Mucosa of descending colon (tissue), 3 donors: ENCODE data around the gene IZUMO4. TPM values are rescaled to one million over a fixed set of nuclear protein-coding genes. Genes with fewer than 3 reads are reported as not detected.

ENCODE experiments used
- ATAC-seq: fragments of 200-7000 bp; cut with Tn5 transposase; one replicate; pipeline ENCODE4 v1.9.1; 2020; ENCODE audit warnings: mild to moderate bottlenecking, moderate library complexity
- DNase-seq, 3 donors: peaks; one replicate each; pipeline ENCODE4 v3.0.0-alpha.2; 2020
- H3K36me3 ChIP-seq: fragments of 200-600 bp; one replicate; pipeline ENCODE4 v1.8.0; 2021; ENCODE audit warnings: low read depth, mild to moderate bottlenecking
- H3K4me1 ChIP-seq: fragments of 200-600 bp; one replicate; pipeline ENCODE4 v1.8.0; 2021; ENCODE audit warnings: low read depth, mild to moderate bottlenecking
- H3K4me3 ChIP-seq: fragments of 200-600 bp; one replicate; pipeline ENCODE4 v1.8.0; 2021; ENCODE audit warnings: mild to moderate bottlenecking
- H3K9me3 ChIP-seq: fragments of 200-600 bp; one replicate; pipeline ENCODE4 v1.8.0; 2021; ENCODE audit warnings: mild to moderate bottlenecking
- intact Hi-C, 2 donors: fragments of 100-400 bp; cut with DNase I in 1 of 2; cut with micrococcal nuclease in 1 of 2; formaldehyde crosslinking; loops; one replicate each; pipeline versions ENCODE4 v1.11.0 to v1.11.1; 2022; cut with DNase I, micrococcal nuclease
- total RNA-seq, 3 donors: library from RNA; stranded (reverse); fragmentation: NEBNext Ultra II Directional in 2 of 3; extraction: Animal tissue kit (Norgen Biotek cat#: 25700) in 2 of 3; gene quantifications; one replicate each; pipeline versions ENCODE4 v1.2.1 to v1.2.4, GENCODE V29; 2021 to 2023
- TF ChIP-seq, protein P1 (sequence below): fragments of 200-600 bp; IDR thresholded peaks from one replicate; pipeline ENCODE4 v1.8.0; 2022; ENCODE audit warnings: antibody characterized with exemption, mild to moderate bottlenecking
- donor health status: DM: no; HTN: no; CAD: no; lungs with moderate emphysema.
- donor health status: DM: no; HTN: no; CAD: no.
- donor health status: DM: no; HTN: yes; CAD: no.

IZUMO4 gene
- total RNA-seq, 3 donors from 2014 or later = 2.2 to 5.3 (median 3.4) TPM

DNA sequence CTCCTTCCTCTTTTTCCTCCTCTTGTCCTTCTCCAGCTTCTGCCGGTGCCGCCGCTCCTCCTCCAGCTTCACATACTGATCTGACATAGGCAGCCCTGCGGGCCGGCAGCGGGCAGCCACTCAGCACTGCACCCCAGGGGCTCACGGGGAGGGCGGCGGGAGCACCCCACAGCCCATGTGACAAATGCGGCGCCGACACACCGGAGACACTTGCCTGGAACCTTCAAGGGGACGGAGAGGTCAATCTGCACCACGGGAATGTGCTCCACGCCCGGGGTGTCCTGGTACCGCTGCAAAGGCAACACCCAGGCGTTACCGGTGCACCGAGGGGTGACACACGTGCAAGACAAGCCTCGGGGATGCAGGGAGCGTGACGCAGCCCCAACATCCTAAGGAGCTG is 18.6 kb downstream of the IZUMO4 start:
- ATAC-seq = no peak
- Histone ChIP-seq H3K36me3 (peaks cover 66% of the 10 kb centered on the region), H3K4me1 (no peaks in the 10 kb centered on the region), H3K4me3 (no peak overlapping the region), H3K9me3 (no peaks in the 10 kb centered on the region)
- intact Hi-C loops = no loop called here
- TF ChIP-seq, protein P1, sequence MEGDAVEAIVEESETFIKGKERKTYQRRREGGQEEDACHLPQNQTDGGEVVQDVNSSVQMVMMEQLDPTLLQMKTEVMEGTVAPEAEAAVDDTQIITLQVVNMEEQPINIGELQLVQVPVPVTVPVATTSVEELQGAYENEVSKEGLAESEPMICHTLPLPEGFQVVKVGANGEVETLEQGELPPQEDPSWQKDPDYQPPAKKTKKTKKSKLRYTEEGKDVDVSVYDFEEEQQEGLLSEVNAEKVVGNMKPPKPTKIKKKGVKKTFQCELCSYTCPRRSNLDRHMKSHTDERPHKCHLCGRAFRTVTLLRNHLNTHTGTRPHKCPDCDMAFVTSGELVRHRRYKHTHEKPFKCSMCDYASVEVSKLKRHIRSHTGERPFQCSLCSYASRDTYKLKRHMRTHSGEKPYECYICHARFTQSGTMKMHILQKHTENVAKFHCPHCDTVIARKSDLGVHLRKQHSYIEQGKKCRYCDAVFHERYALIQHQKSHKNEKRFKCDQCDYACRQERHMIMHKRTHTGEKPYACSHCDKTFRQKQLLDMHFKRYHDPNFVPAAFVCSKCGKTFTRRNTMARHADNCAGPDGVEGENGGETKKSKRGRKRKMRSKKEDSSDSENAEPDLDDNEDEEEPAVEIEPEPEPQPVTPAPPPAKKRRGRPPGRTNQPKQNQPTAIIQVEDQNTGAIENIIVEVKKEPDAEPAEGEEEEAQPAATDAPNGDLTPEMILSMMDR = no peak
- no peak for DNase-seq

DNA sequence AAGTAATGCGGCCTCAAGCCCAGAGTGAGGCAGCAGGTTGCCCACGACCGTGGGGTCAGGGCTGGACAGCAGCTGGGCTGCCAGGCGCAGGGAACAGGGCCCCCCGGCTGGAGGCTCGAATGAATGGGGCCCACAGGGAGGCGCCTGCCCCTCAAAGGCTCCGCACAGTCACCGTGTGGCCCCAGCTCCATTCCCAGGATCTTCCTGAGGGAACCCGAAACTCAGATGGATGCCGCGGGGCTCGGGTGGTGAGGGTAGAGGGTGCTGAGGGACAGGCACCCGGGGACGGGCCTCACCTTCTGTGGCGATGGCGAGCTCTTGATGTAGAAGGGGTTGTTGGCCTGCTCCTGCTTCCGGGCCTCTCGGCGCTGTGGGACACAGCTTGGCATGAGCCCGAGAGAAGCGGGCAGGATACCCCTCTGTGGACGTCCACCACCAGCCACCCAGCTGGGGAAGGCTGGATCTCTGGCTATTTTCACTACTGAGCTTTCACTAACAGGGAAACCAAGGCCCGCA is 19.3 kb downstream of the IZUMO4 start:
- intact Hi-C loops = no loop called here
- no peak for ATAC-seq
- no peak overlapping the region for H3K4me3 ChIP-seq
- TF ChIP-seq, protein P1 = no peak
- no peaks in the 10 kb centered on the region for H3K4me1 ChIP-seq
- peaks cover 59% of the 10 kb centered on the region for H3K36me3 ChIP-seq
- no peaks in the 10 kb centered on the region for H3K9me3 ChIP-seq
- DNase-seq = no peak

DNA sequence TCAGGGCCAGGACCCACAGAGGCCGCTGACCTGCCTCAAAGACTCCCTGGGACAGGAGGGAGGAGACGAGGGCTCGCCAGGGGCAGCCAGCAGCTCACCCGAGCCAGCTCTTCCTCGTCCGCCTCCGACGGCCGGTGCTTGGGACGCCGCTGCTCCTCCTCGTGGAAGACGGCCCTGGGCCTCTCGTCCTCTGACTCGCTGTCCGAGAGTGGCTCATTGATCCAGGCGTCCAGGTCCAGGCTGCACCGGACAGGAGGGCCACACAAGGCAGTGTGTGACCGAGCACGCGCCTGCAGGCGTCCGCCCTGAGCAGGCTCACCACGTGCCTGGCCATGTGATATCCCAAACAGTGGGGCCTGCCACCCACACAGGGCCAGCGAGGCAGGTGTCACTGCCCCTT is 19.8 kb downstream of the IZUMO4 start:
- intact Hi-C loops = no loop called here
- Histone ChIP-seq H3K9me3 (no peaks in the 10 kb centered on the region), H3K4me1 (no peaks in the 10 kb centered on the region), H3K4me3 (no peak overlapping the region), H3K36me3 (peaks cover 54% of the 10 kb centered on the region)
- DNase-seq = no peak
- TF ChIP-seq, protein P1 = no peak
- ATAC-seq = no peak

DNA sequence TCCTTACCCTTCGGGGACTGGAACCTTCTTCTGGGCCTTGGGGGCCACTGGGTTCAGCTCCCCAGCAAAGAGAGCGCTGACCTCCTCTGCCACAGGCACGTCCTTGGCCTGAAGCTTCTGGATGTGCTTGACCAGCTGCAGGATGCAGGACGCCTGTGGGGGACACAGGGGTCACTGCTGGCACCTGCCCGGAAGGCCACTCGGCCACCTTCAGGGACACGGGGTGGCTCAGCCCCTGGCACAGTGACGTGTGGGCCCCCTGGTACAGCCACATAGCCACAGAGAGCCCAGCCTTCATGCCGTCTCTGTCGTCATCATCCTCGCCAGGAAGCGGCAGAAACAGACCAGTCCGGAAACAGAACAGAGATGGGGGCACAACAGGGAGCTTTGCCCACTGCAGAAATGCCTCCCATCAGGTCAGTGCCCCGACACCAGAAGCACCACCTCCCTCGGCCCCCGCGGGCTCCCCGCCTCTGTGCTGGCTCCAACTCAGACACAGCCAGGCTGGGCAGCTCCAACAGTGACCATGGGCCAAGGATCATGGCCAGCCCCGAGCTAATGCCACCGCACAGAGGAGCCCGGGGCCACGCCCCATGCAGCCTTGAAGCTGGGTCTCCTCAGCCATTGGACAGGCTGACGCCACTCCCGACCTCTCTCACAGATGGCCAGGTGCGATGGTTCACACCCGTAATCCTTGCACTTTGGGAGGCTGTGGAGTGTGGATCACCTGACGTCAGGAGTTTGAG is 20.7 kb downstream of the IZUMO4 start:
- DNase-seq (no peak), ATAC-seq (no peak)
- Histone ChIP-seq H3K4me3 (no peak overlapping the region), H3K4me1 (no peaks in the 10 kb centered on the region), H3K36me3 (peaks cover 47% of the 10 kb centered on the region), H3K9me3 (no peaks in the 10 kb centered on the region)
- TF ChIP-seq, protein P1 = no peak
- intact Hi-C loops = no loop called here

DNA sequence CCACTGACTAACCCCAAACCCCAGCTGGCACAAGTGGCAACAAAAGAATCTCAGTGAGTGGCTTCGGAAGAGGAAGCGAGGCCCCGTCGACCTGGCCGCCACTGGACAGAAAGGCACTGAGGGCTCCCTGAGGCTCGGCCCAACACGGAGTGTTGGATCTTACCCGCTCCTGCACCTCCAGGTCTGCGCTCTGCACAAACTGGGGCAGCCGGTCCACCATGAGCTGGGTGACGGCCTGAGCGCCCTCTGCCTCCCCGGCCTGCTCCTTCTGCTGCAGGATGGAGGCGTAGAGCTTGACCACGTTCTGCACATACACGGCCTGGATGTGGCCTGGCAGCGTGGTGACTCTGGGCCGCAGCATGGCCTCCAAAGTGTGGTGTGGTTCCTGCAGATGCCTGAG is 21.7 kb downstream of the IZUMO4 start:
- TF ChIP-seq, protein P1 = no peak
- intact Hi-C loops = no loop called here
- no peak overlapping the region for H3K4me3 ChIP-seq
- no peaks in the 10 kb centered on the region for H3K9me3 ChIP-seq
- H3K4me1 ChIP-seq = no peaks in the 10 kb centered on the region
- peak in 1 of 3 donors; percentile 38 for DNase-seq
- no peak for ATAC-seq
- H3K36me3 ChIP-seq = peaks cover 42% of the 10 kb centered on the region
